GM12878 (cell line): ENCODE measurements around the gene CPNE6. TPM values are rescaled to one million over a fixed set of nuclear protein-coding genes. Genes with fewer than 3 reads are reported as not detected.

Experiments
- ATAC-seq: fragments of 200-7000 bp; cut with Tn5 transposase; 3 replicates; pipeline ENCODE4 v1.9.1; 2020; ENCODE audit warnings: mild to moderate bottlenecking, moderate library complexity
- BruUV-seq: library from RNA; stranded (reverse); fragments of 400-500 nt; replicated peaks from 2 replicates; lab custom pipeline; 2021; lab: Mats Ljungman, UMichigan
- CTCF ChIA-PET: fragments of 300-600 bp; sonication (Branson Sonifier 250); formaldehyde crosslinking; extraction: SDS; loops from one replicate; lab custom pipeline; 2021; ENCODE audit warnings: inconsistent platforms; lab: Yijun Ruan, JAX
- POLR2A ChIA-PET: fragments of 350-600 bp; formaldehyde crosslinking; extraction: SDS; loops from one replicate; lab custom pipeline; 2021; ENCODE audit warnings: inconsistent platforms; lab: Charles Lee
- RAD21 ChIA-PET: fragments of 300-600 bp; sonication (Branson Sonifier 250); formaldehyde crosslinking; loops from one replicate; lab custom pipeline; 2023; ENCODE audit warnings: antibody characterized with exemption; ENCODE audit not compliant: unreplicated experiment; lab: Charles Lee
- SMC1A ChIA-PET: fragments of 300-600 bp; sonication (Branson Sonifier 250); formaldehyde crosslinking; loops from one replicate; lab custom pipeline; 2023; ENCODE audit not compliant: unreplicated experiment, uncharacterized antibody; lab: Charles Lee
- DNase-seq: peaks from one replicate; pipeline ENCODE4 v3.0.0-alpha.2; 2011; ENCODE audit warnings: low read depth, low spot score
- FAIRE-seq: peaks from 3 replicates; lab custom pipeline; 2011; peaks lifted over from hg19 to GRCh38; lab: Jason Lieb, UNC
- H2AFZ ChIP-seq: 2 replicates; pipeline ENCODE4 v1.6.0; 2011; ENCODE audit warnings: low read depth, low read length, control low read depth; ENCODE audit not compliant: control insufficient read depth
- H3K27ac ChIP-seq: 2 replicates; pipeline ENCODE4 v1.5.1; 2011; ENCODE audit warnings: control low read depth; ENCODE audit not compliant: control insufficient read depth, insufficient read depth
- H3K27me3 ChIP-seq, 2 experiments: replicated peaks in 1 of 2; 2 replicates each; pipeline versions ENCODE4 v1.6.0 to v1.6.1; 2011; ENCODE audit warnings: low read length in 1 of 2; ENCODE audit not compliant: control insufficient read depth in 2 of 2, insufficient read depth in 2 of 2
- H3K36me3 ChIP-seq, 2 experiments: 2 replicates each; pipeline ENCODE4 v1.5.1; 2011; ENCODE audit warnings: low read length in 1 of 2; ENCODE audit not compliant: control insufficient read depth in 2 of 2, insufficient read depth in 2 of 2
- H3K4me1 ChIP-seq: 2 replicates; pipeline ENCODE4 v1.6.1; 2011; ENCODE audit warnings: mild to moderate bottlenecking, low read length, moderate library complexity, mixed read lengths; ENCODE audit not compliant: control insufficient read depth, insufficient read depth
- H3K4me2 ChIP-seq: 2 replicates; pipeline ENCODE4 v1.6.0; 2011; ENCODE audit warnings: control low read depth; ENCODE audit not compliant: control insufficient read depth, insufficient read depth
- H3K4me3 ChIP-seq: fragments of 200-600 bp; sonication (generic); 2 replicates; pipeline ENCODE4 v1.5.1; 2016
- H3K79me2 ChIP-seq: 2 replicates; pipeline ENCODE4 v1.6.0; 2011; ENCODE audit warnings: low read length; ENCODE audit not compliant: control insufficient read depth, insufficient read depth
- H3K9ac ChIP-seq: 2 replicates; pipeline ENCODE4 v1.8.0; 2011; ENCODE audit warnings: low read length, control low read depth, mixed read lengths; ENCODE audit not compliant: control insufficient read depth, insufficient read depth
- H3K9me3 ChIP-seq: replicated peaks from 3 replicates; pipeline ENCODE4 v1.5.1; 2011; ENCODE audit warnings: mild to moderate bottlenecking, low read length; ENCODE audit not compliant: control insufficient read depth, insufficient read depth
- H4K20me1 ChIP-seq: 2 replicates; pipeline ENCODE4 v1.6.0; 2011; ENCODE audit not compliant: control insufficient read depth, insufficient read depth
- CBFB ChIP-seq: IDR thresholded peaks from 2 replicates; pipeline ENCODE4 v1.6.1; 2016; ENCODE audit warnings: antibody characterized with exemption, low read depth
- CHD4 ChIP-seq: fragments of 200-600 bp; sonication (generic); IDR thresholded peaks from 2 replicates; pipeline ENCODE4 v1.6.1; 2016; ENCODE audit warnings: mild to moderate bottlenecking
- MYB ChIP-seq: fragments of 150-350 bp; IDR thresholded peaks from 2 replicates; pipeline ENCODE4 v1.6.1; 2014; ENCODE audit warnings: mild to moderate bottlenecking, low read depth, low read length, borderline replicate concordance
- MYC ChIP-seq: IDR thresholded peaks from 2 replicates; pipeline ENCODE4 v1.6.1; 2011; ENCODE audit warnings: mild to moderate bottlenecking, low read length, moderate library complexity, inconsistent platforms; ENCODE audit not compliant: insufficient read depth, insufficient replicate concordance, insufficient read length, severe bottlenecking
- RAD51 ChIP-seq: fragments of 450-650 bp; IDR thresholded peaks from 2 replicates; pipeline ENCODE4 v1.6.1; 2016; ENCODE audit warnings: moderate library complexity, mild to moderate bottlenecking, inconsistent platforms
- RBBP5 ChIP-seq: fragments of 200-600 bp; sonication (generic); conservative IDR thresholded peaks from 2 replicates; pipeline ENCODE4 v1.6.1; 2016
- SMAD5 ChIP-seq: IDR thresholded peaks from 2 replicates; pipeline ENCODE4 v1.6.1; 2016; ENCODE audit warnings: antibody characterized with exemption, low read depth
- SUPT20H ChIP-seq: IDR thresholded peaks from 2 replicates; pipeline ENCODE4 v1.6.1; 2011; ENCODE audit warnings: low read depth, mild to moderate bottlenecking, low read length, moderate library complexity, borderline replicate concordance; ENCODE audit not compliant: control insufficient read depth
- ZNF687 ChIP-seq: fragments of 450-650 bp; IDR thresholded peaks from 2 replicates; pipeline ENCODE4 v1.6.1; 2017; ENCODE audit warnings: mild to moderate bottlenecking, moderate library complexity
- WGBS: methylation state at CpG from one replicate; pipeline ENCODE4 v1.1.6; 2016; ENCODE audit warnings: low lambda C conversion rate; ENCODE audit not compliant: insufficient replicate concordance, insufficient coverage; ENCODE audit errors: missing lambda C conversion rate; 5-methylcytosine and 5-hydroxymethylcytosine counted together
- in situ Hi-C: fragments of 300-500 bp; cut with MboI; formaldehyde crosslinking; loops from 9 replicates; pipeline ENCODE4 v1.14.3; 2018; ENCODE audit warnings: mixed read lengths
- intact Hi-C: fragments of 100-400 bp; cut with micrococcal nuclease; formaldehyde crosslinking; loops from one replicate; pipeline ENCODE4 v1.14.2; 2022; ENCODE audit not compliant: unreplicated experiment
- polyA plus RNA-seq, 11 experiments: library from polyadenylated mRNA; depleted of rRNA in 4 of 11; unstranded in 6 of 11; stranded (reverse) in 5 of 11; fragments of >200 nt; fragmentation: Nextera tagmentation in 4 of 11; fragmentation: Illumina TruSeq in 1 of 11; extraction: Ambion mirVana in 4 of 11; extraction: Trizol in 1 of 11; gene quantifications; 1 replicate in 1 of 11; 2 replicates in 10 of 11; pipeline versions ENCODE4 v1.2.1 to v1.2.3, GENCODE V29; 2011 to 2016; ENCODE audit warnings: inconsistent platforms in 2 of 11, missing spikeins in 2 of 11, low read depth in 1 of 11
- total RNA-seq, 4 experiments: library from RNA; depleted of rRNA in 3 of 4; stranded (reverse); fragments of >200 nt in 3 of 4; fragmentation: Illumina TruSeq in 1 of 4; extraction: Trizol in 1 of 4; gene quantifications; 2 replicates each; pipeline versions ENCODE4 v1.2.1 to v1.2.3, GENCODE V29; 2013 to 2021

Gene CPNE6
- total and polyA plus RNA-seq, 10 of the 15 experiments (the other 5 are each of a cell fraction or from before 2014, with no cell fraction given), result 0.06 to 0.43 (median 0.18) TPM; not detected in 3

DNA sequence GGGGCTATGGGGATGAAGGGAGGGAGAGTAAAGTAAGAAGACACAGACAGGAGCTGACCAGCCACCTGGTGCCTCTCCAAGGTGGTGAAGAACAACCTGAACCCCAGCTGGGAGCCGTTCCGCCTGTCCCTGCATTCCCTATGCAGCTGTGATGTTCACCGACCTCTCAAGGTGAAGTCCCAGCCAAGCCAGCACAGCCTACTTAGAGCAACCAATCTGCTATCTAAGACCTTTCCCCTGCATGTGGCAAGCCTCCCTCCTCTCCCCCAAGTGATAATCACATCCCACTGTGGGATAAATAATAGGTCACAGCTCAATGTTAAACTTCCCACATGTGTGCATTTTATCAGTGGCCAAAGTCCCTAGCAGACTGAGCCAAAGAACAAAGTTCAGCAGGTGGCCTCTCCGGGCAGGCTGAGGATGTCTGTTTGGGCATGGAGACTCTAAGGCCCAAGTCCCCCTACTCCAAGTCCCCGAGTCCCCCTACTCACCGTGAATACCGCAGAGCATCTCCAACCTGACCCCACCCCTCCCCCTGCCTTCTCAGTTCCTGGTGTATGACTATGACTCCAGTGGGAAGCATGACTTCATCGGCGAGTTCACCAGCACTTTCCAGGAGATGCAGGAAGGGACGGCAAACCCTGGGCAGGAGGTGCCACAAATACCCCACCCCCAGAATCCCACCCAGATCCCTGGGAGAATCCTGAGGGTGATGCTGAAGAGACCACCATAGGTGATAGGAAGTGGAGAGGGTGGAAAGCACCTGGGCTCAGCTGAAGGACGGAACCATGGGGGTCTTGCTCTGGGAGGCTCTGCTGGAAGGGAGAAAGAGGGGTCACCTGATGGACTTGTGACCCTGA, 3.5 kb downstream of the CPNE6 start:
- peak overlapping the region; percentile 35 for H2AFZ ChIP-seq
- TF ChIP-seq MYC, result no peak
- TF ChIP-seq SMAD5, result no peak
- no peak for TF ChIP-seq CBFB
- TF ChIP-seq ZNF687, result no peak
- no peak for TF ChIP-seq MYB
- TF ChIP-seq RBBP5, result no peak
- no peak for TF ChIP-seq SUPT20H
- no peak for TF ChIP-seq RAD51
- no peak for TF ChIP-seq CHD4
- ChIA-PET RAD21 (interaction anchor here (0.7 to 1.3 kb wide), 6 partner anchors 10 to 34 kb away, joined by 3 to 5 read pairs (median 4); partner anchors contain the start of gene PCK2), CTCF (interaction anchor here (0.6 to 6.1 kb wide), 6 partner anchors 7 to 33 kb away, joined by 3 to 33 read pairs (median 7); no protein-coding TSS in a partner anchor), SMC1A (interaction anchor here (1.0 to 2.4 kb wide), 5 partner anchors 15 to 33 kb away, joined by 6 to 10 read pairs (median 7); partner anchors contain the start of gene PCK2), POLR2A (interaction anchor here (0.6 to 2.0 kb wide), 6 partner anchors 15 to 256 kb away, joined by 3 to 4 read pairs (median 3); no protein-coding TSS in a partner anchor)
- no peak for FAIRE-seq
- H3K27ac ChIP-seq, result 0 out of 2 replicates have a peak overlapping the region, but pooled peaks have one; percentile 9
- intact Hi-C loops, result no loop called here
- H3K9me3 ChIP-seq, result no peaks in the 10 kb centered on the region
- H3K4me2 ChIP-seq, result peak overlapping the region; percentile 57
- no peaks in the 10 kb centered on the region for H3K79me2 ChIP-seq
- no peak for DNase-seq
- H3K36me3 ChIP-seq, result no peaks in the 10 kb centered on the region
- no peaks in the 10 kb centered on the region; the same call in 1 of the 2 replicates for H4K20me1 ChIP-seq
- H3K27me3 ChIP-seq, result no peaks in the 10 kb centered on the region
- H3K9ac ChIP-seq, result no peak overlapping the region
- peaks cover 16% of the 10 kb centered on the region for H3K4me1 ChIP-seq
- no peak for ATAC-seq
- 71% methylated on average over 11 of the region's 11 CpGs for whole genome bisulfite sequencing
- in situ Hi-C loops, result no loop called here
- no peak overlapping the region for H3K4me3 ChIP-seq
- BruUV-seq, result no TSS peak
